HEK293T (cell line): ENCODE measurements around the gene FBXW8.

Experiments
- BHLHE40 ChIP-seq: fragments of 450-650 bp; IDR thresholded peaks from 2 replicates; pipeline ENCODE4 v1.6.1; 2016; ENCODE audit warnings: mild to moderate bottlenecking, moderate library complexity, borderline replicate concordance
- ELF4 ChIP-seq: fragments of 450-650 bp; IDR thresholded peaks from 2 replicates; pipeline ENCODE4 v1.6.1; 2017; ENCODE audit warnings: antibody characterized with exemption
- FOXA1 ChIP-seq: fragments of 450-650 bp; IDR thresholded peaks from 2 replicates; pipeline ENCODE4 v1.6.1; 2016; ENCODE audit warnings: mild to moderate bottlenecking
- FOXK2 ChIP-seq: fragments of 450-650 bp; IDR thresholded peaks from 2 replicates; pipeline ENCODE4 v1.6.1; 2016; ENCODE audit warnings: mild to moderate bottlenecking
- FOXM1 ChIP-seq: fragments of 450-650 bp; IDR thresholded peaks from 2 replicates; pipeline ENCODE4 v1.6.1; 2017; ENCODE audit warnings: mild to moderate bottlenecking, borderline replicate concordance
- HDGF ChIP-seq: fragments of 450-650 bp; IDR thresholded peaks from 2 replicates; pipeline ENCODE4 v1.6.1; 2017; ENCODE audit warnings: antibody characterized with exemption, borderline replicate concordance
- NFRKB ChIP-seq: fragments of 450-650 bp; IDR thresholded peaks from 2 replicates; pipeline ENCODE4 v1.6.1; 2016; ENCODE audit warnings: mild to moderate bottlenecking, moderate library complexity
- SP1 ChIP-seq: fragments of 450-650 bp; IDR thresholded peaks from 2 replicates; pipeline ENCODE4 v1.6.1; 2017
- SUZ12 ChIP-seq: fragments of 450-650 bp; IDR thresholded peaks from 2 replicates; pipeline ENCODE4 v1.6.1; 2016; ENCODE audit warnings: mild to moderate bottlenecking
- TARDBP ChIP-seq: fragments of 450-650 bp; IDR thresholded peaks from 2 replicates; pipeline ENCODE4 v1.6.1; 2016
- ZNF384 ChIP-seq: fragments of 450-650 bp; IDR thresholded peaks from 2 replicates; pipeline ENCODE4 v1.6.1; 2016
- TF ChIP-seq, protein P1 (sequence below): fragments of 450-650 bp; IDR thresholded peaks from 2 replicates; pipeline ENCODE4 v1.6.1; 2016

DNA sequence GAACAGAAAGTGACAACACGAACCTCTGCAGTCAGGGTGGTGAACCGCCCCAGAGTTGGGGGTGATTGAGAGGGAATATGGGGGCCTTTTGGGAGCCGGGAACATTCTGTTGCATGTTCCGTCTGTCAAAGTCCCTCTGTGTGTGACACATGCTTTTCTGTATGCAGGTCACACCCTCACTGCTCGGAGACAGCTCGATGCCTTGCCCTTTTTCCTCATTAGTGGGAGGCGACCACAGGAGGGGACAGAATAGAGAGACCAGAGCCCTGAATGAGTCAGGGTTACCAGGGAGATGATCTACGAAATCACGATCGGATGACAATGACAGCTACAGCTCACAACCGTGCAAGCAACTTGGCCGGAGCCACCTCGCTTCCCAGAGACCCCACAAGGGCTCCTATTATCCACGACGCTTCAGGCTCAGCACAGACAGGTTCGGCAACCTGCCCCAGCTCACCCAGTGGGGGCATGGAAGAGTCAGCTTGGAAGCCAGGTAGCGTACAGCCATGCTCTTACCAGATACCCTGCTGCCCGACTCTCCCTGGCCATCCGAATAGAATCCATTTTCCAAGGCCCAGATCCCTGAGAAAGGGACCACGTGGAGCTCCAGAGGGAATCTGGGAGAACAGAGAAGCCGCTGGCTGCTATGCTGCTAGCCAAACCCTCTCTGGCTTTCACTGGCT lies 149.6 kb downstream of the FBXW8 start:
- no peak for TF ChIP-seq TARDBP
- TF ChIP-seq NFRKB: no peak
- TF ChIP-seq FOXA1: no peak
- no peak for TF ChIP-seq FOXM1
- no peak for TF ChIP-seq SP1
- TF ChIP-seq, protein P1, sequence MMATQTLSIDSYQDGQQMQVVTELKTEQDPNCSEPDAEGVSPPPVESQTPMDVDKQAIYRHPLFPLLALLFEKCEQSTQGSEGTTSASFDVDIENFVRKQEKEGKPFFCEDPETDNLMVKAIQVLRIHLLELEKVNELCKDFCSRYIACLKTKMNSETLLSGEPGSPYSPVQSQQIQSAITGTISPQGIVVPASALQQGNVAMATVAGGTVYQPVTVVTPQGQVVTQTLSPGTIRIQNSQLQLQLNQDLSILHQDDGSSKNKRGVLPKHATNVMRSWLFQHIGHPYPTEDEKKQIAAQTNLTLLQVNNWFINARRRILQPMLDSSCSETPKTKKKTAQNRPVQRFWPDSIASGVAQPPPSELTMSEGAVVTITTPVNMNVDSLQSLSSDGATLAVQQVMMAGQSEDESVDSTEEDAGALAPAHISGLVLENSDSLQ: no peak
- no peak for TF ChIP-seq ZNF384
- TF ChIP-seq HDGF: no peak
- TF ChIP-seq BHLHE40: no peak
- TF ChIP-seq FOXK2: no peak
- TF ChIP-seq ELF4: no peak
- TF ChIP-seq SUZ12: no peak
